Measurements from ENCODE around the gene OBI1. TPM values are rescaled to one million over a fixed set of nuclear protein-coding genes. Genes with fewer than 3 reads are reported as not detected.

The OBI1 gene
- polyA plus RNA-seq, 3 donors, result 2.0 to 5.2 (median 3.5) TPM

DNA sequence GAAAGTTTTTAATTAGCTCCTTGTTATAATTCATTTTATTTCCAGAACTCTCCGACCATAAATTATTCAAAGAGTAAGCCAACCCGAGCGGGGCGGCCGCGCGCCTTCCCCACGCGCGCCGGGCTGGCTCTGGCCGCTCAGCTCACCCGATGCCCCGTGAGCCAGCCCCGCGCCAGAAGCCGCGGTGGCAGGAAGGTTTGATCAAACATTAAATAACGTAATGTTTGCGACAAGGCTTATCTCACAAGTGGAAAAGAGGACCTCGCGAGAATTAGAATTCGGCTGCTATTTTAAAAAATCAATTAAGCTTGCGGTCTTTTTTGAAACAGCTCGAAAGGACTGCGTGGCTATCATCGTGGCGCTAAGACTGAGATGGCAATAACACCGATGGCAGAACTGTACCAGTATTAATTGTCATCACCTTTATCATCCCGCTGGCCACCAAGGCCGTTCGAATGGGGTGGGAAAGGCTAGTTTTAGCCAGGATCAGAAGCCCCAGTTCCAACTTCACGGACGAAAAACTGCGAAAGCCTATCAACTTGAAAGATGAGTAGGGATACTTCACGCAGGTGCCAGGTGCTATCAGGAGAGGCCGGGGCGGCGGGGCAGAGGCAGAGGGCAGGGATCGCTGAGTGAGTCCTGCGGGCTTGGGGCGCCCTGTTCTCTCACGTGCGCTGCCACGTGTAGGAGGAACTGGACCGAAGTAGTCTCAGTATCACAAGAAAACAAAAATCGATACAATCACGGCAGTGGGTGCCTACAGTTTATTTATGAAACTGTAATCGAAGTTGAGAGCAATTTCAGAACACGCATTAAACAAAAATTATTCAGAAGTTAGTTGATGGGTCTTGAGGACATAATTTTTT is 62.0 kb downstream of the OBI1 start:
- H3K4me3 Mint-ChIP-seq, result peak overlapping the region; percentile 27 to 82
- peak overlapping the region; percentile 62 for H3K4me2 ChIP-seq (replicated peaks; ENCODE audit: extremely low read depth, low read length, poor library complexity, severe bottlenecking)
- intact Hi-C loops (cut with micrococcal nuclease), result no loop called here

DNA sequence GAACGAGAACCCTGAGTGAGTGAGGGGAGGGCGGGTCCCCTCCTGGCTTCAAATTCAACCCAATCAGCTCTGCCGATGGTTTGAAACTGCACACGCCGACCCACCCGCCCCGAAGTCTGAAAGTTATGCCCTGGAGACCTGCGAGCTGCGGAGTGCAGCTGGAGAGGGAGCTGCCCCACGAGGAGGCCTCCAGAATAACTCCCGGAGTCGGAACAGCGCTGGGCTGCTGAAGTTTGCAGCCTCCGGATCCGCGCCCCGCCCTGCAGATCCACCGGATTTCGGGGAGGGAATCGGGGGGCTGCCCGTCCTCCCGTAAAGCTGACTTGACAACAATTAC is 62.6 kb downstream of the OBI1 start:
- Mint-ChIP-seq H3K4me3 (peak overlapping the region; percentile 27 to 82), H3K27ac (no peak overlapping the region), H3K27me3 (ENCODE audit: low read depth in 3 of 3) (peaks cover 94 to 97% (median 96%) of the 10 kb centered on the region in 3 donors), H3K4me1 (peaks cover 39% of the 10 kb centered on the region), H3K9me3 (peaks cover 0 to 42% (median 15%) of the 10 kb centered on the region in 7 donors), H3K36me3 (peaks cover 3 to 7% of the 10 kb centered on the region in 2 donors)
- H3K9me3 ChIP-seq (replicated peaks in 1 of 2; ENCODE audit: control insufficient read depth in 1 of 2, insufficient read depth in 1 of 2, low read length in 2 of 2), result peaks cover 3 to 50% of the 10 kb centered on the region in 2 donors
- peak overlapping the region; percentile 62 for H3K4me2 ChIP-seq (replicated peaks; ENCODE audit: extremely low read depth, low read length, poor library complexity, severe bottlenecking)
- TF ChIP-seq, protein P1, sequence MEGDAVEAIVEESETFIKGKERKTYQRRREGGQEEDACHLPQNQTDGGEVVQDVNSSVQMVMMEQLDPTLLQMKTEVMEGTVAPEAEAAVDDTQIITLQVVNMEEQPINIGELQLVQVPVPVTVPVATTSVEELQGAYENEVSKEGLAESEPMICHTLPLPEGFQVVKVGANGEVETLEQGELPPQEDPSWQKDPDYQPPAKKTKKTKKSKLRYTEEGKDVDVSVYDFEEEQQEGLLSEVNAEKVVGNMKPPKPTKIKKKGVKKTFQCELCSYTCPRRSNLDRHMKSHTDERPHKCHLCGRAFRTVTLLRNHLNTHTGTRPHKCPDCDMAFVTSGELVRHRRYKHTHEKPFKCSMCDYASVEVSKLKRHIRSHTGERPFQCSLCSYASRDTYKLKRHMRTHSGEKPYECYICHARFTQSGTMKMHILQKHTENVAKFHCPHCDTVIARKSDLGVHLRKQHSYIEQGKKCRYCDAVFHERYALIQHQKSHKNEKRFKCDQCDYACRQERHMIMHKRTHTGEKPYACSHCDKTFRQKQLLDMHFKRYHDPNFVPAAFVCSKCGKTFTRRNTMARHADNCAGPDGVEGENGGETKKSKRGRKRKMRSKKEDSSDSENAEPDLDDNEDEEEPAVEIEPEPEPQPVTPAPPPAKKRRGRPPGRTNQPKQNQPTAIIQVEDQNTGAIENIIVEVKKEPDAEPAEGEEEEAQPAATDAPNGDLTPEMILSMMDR (IDR thresholded peaks at IDR 0.05), result no peak
- H3K79me2 ChIP-seq (ENCODE audit: insufficient read depth, low read length), result no peaks in the 10 kb centered on the region
- H3K9ac ChIP-seq (ENCODE audit: insufficient read depth, low read length, poor library complexity, severe bottlenecking), result no peak overlapping the region
- no peak overlapping the region for H3K27ac ChIP-seq (ENCODE audit: low read depth in 1 of 2, low read length in 2 of 2)
- no peaks in the 10 kb centered on the region for H4K20me1 ChIP-seq (ENCODE audit: insufficient read depth, low read length)
- no peak overlapping the region for H2AFZ ChIP-seq (ENCODE audit: insufficient read depth, low read depth, low read length, poor library complexity, severe bottlenecking)
- DNase-seq, result no peak
- intact Hi-C loops (cut with micrococcal nuclease), result no loop called here
- peak overlapping the region in 1 of 3 experiments; percentile 51 for H3K4me3 ChIP-seq (replicated peaks in 1 of 3; ENCODE audit: low read depth in 2 of 3, low read length in 3 of 3)
- peaks cover 27 to 32% of the 10 kb centered on the region in 2 donors for H3K4me1 ChIP-seq (ENCODE audit: control insufficient read depth in 1 of 2, insufficient read depth in 2 of 2, low read length in 2 of 2)
- no peaks in the 10 kb centered on the region for H3K36me3 ChIP-seq (replicated peaks in 1 of 2; ENCODE audit: control insufficient read depth in 1 of 2, insufficient read depth in 2 of 2, low read length in 2 of 2)
- peaks cover 93 to 100% of the 10 kb centered on the region in 2 donors for H3K27me3 ChIP-seq (ENCODE audit: control insufficient read depth in 2 of 2, insufficient read depth in 2 of 2, low read length in 2 of 2)
- 2% methylated on average over 20 of the region's 22 CpGs for WGBS (ENCODE audit: insufficient coverage)

More for the DNA sequence above, 62.0 kb downstream of the OBI1 start:
- Histone ChIP-seq H3K4me1 (ENCODE audit: control insufficient read depth in 1 of 2, insufficient read depth in 2 of 2, low read length in 2 of 2) (peaks cover 30 to 35% of the 10 kb centered on the region in 2 donors), H3K9me3 (replicated peaks in 1 of 2; ENCODE audit: control insufficient read depth in 1 of 2, insufficient read depth in 1 of 2, low read length in 2 of 2) (peaks cover 3 to 52% of the 10 kb centered on the region in 2 donors), H3K4me3 (replicated peaks in 1 of 3; ENCODE audit: low read depth in 2 of 3, low read length in 3 of 3) (peak overlapping the region in 1 of 3 experiments; percentile 51), H3K36me3 (replicated peaks in 1 of 2; ENCODE audit: control insufficient read depth in 1 of 2, insufficient read depth in 2 of 2, low read length in 2 of 2) (no peaks in the 10 kb centered on the region), H3K27me3 (ENCODE audit: control insufficient read depth in 2 of 2, insufficient read depth in 2 of 2, low read length in 2 of 2) (peaks cover 94 to 97% of the 10 kb centered on the region in 2 donors), H3K9ac (ENCODE audit: insufficient read depth, low read length, poor library complexity, severe bottlenecking) (no peak overlapping the region), H4K20me1 (ENCODE audit: insufficient read depth, low read length) (no peaks in the 10 kb centered on the region), H3K27ac (ENCODE audit: low read depth in 1 of 2, low read length in 2 of 2) (no peak overlapping the region), H2AFZ (ENCODE audit: insufficient read depth, low read depth, low read length, poor library complexity, severe bottlenecking) (no peak overlapping the region), H3K79me2 (ENCODE audit: insufficient read depth, low read length) (no peaks in the 10 kb centered on the region)
- no peak for DNase-seq
- TF ChIP-seq, protein P1 (IDR thresholded peaks at IDR 0.05), result no peak
- 4% methylated on average over 36 of the region's 50 CpGs for WGBS (ENCODE audit: insufficient coverage)
- H3K4me1 Mint-ChIP-seq, result peaks cover 42% of the 10 kb centered on the region
- no peak overlapping the region for H3K27ac Mint-ChIP-seq
- H3K9me3 Mint-ChIP-seq, result peaks cover 0 to 45% (median 17%) of the 10 kb centered on the region in 7 donors
- peaks cover 3 to 9% of the 10 kb centered on the region in 2 donors for H3K36me3 Mint-ChIP-seq
- peaks cover 92 to 95% (median 95%) of the 10 kb centered on the region in 3 donors for H3K27me3 Mint-ChIP-seq (ENCODE audit: low read depth in 3 of 3)

Measured in CD14-positive monocyte (primary cell).